ENCODE data around the gene CRYGN.

The CRYGN gene

DNA sequence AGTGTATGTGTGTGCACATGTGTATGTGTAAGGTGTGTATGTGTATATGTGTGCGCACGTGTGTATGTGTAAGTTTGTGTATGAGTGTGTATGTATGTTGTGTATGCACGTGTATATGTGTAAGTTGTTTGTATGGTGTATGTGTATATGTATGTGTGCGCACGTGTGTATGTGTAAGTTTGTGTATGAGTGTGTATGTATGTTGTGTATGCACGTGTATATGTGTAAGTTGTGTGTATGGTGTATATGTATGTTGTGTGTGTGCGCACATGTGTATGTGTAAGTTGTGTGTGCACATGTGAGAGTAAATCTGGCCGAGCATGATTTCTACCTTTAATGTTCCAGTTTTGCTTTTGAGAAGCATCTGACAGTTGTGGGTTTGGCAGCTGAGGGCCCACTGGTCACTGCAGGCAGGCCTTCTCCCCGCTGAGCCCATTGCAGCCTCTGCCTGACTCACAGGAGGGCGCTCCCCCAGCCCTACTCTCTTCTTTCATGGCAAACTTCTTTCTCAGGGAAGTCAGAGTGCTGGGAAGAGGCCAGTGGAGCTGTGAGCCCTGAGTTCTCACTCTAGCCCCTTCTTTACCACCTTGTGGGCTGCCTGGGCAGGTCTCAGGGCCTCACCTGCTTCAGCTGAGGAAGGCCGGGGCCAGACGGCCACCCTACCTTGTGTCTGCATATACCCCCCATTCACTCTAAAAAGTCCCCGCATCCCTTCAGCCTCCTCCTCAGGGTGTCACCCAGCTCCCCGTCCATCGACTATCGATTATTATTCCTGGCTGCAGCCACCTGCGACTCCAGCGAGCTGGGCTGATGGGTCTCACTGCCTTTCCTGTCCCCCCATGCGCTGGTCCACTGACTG lies 41.3 kb downstream of the CRYGN start:
- Histone ChIP-seq H2AFZ (ENCODE audit: low read length) (no peak overlapping the region), H4K20me1 (ENCODE audit: insufficient read depth, low read length) (no peaks in the 10 kb centered on the region), H3K9me2 (replicated peaks; ENCODE audit: insufficient read depth, low read length) (no peaks in the 10 kb centered on the region), H3K9ac (ENCODE audit: low read length) (no peak overlapping the region), H3K9me3 (replicated peaks; ENCODE audit: insufficient read depth, low read length) (no peaks in the 10 kb centered on the region), H3K79me2 (ENCODE audit: low read length) (no peaks in the 10 kb centered on the region), H3K36me3 (replicated peaks; ENCODE audit: insufficient read depth, low read length) (no peaks in the 10 kb centered on the region), H3K4me1 (ENCODE audit: low read length) (0 out of 2 replicates have a peak, but pooled peaks cover 2% of the 10 kb centered on the region), H3F3A (ENCODE audit: insufficient read depth, low read length) (no peaks in the 10 kb centered on the region), H3K27ac (ENCODE audit: low read length) (no peak overlapping the region), H3K27me3 (replicated peaks; ENCODE audit: insufficient read depth, low read length) (peaks cover 44% of the 10 kb centered on the region), H3K4me2 (ENCODE audit: low read depth, low read length) (no peak overlapping the region), H3K4me3 (ENCODE audit: low read length) (no peak overlapping the region)
- TF ChIP-seq EZH2 (optimal IDR thresholded peaks at IDR 0.05; ENCODE audit: low read depth, low read length) (no peak), EZH2phosphoT487 (IDR thresholded peaks at IDR 0.05; ENCODE audit: low read length) (no peak)
- TF ChIP-seq, protein P1, sequence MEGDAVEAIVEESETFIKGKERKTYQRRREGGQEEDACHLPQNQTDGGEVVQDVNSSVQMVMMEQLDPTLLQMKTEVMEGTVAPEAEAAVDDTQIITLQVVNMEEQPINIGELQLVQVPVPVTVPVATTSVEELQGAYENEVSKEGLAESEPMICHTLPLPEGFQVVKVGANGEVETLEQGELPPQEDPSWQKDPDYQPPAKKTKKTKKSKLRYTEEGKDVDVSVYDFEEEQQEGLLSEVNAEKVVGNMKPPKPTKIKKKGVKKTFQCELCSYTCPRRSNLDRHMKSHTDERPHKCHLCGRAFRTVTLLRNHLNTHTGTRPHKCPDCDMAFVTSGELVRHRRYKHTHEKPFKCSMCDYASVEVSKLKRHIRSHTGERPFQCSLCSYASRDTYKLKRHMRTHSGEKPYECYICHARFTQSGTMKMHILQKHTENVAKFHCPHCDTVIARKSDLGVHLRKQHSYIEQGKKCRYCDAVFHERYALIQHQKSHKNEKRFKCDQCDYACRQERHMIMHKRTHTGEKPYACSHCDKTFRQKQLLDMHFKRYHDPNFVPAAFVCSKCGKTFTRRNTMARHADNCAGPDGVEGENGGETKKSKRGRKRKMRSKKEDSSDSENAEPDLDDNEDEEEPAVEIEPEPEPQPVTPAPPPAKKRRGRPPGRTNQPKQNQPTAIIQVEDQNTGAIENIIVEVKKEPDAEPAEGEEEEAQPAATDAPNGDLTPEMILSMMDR (IDR thresholded peaks at IDR 0.05; ENCODE audit: low read length) = no peak
- DNase-seq = no peak

DNA sequence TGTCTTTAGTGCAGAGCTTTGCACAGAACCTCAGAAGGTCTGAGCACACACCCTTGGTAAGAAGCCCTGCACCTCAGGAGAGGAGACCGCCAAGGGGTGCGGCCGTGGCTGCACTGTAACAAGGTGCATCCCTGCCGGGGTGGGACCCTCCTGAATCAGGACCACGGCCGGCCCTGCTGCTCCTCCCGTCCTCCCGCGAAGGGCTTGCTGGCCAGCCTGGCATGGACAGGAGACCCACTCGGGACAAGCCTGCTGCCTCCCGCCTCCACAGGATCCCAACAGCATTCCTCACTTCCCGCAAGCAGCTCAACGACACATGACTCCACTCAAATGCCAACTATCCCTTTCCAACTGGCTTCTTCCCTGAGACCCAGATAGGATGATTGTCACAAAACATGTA lies 42.9 kb downstream of the CRYGN start:
- H3K4me2 ChIP-seq (ENCODE audit: low read depth, low read length) = no peak overlapping the region
- no peak for TF ChIP-seq EZH2phosphoT487 (IDR thresholded peaks at IDR 0.05; ENCODE audit: low read length)
- TF ChIP-seq EZH2 (optimal IDR thresholded peaks at IDR 0.05; ENCODE audit: low read depth, low read length) = no peak
- TF ChIP-seq, protein P1 (IDR thresholded peaks at IDR 0.05; ENCODE audit: low read length) = no peak

DNA sequence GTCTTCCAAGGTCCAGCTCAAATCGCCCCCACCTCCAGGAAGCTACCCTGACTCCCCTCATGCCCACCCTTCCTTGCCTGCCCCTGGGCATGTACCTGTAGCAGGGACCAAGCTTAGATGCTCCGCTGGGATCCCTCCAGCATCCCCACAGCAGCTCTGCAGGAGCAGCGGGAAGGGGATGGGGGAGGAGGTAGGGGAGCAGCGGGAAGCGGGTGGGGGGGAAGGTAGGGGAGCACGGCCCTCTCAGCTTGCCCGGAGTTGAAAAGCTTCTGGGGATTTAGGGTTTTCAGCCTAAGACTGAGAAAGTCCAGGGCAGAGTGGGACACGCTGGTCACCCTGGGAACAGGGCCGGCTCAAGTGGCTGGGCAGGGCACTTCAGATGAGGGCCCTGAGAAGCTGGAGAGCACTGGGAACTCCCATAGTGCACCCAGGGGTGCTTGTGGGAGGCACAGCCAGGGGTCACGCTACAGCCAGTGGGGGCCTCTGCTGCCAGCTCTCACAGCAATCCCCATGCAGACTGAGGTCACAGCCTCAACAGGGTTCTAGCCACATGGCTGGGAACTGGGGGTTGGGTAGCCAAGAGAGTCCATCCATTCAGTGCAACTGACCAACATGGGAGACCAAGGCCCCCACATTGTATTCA lies 43.5 kb downstream of the CRYGN start:
- no peaks in the 10 kb centered on the region for H3F3A ChIP-seq (ENCODE audit: insufficient read depth, low read length)
- H3K27ac ChIP-seq (ENCODE audit: low read length) = no peak overlapping the region
- H3K4me1 ChIP-seq (ENCODE audit: low read length) = 0 out of 2 replicates have a peak, but pooled peaks cover 2% of the 10 kb centered on the region
- H3K36me3 ChIP-seq (replicated peaks; ENCODE audit: insufficient read depth, low read length) = no peaks in the 10 kb centered on the region
- H3K4me3 ChIP-seq (ENCODE audit: low read length) = no peak overlapping the region
- no peaks in the 10 kb centered on the region for H4K20me1 ChIP-seq (ENCODE audit: insufficient read depth, low read length)
- no peak for TF ChIP-seq EZH2phosphoT487 (IDR thresholded peaks at IDR 0.05; ENCODE audit: low read length)
- no peaks in the 10 kb centered on the region for H3K9me2 ChIP-seq (replicated peaks; ENCODE audit: insufficient read depth, low read length)
- no peak overlapping the region for H3K9ac ChIP-seq (ENCODE audit: low read length)
- no peak overlapping the region for H3K4me2 ChIP-seq (ENCODE audit: low read depth, low read length)
- peaks cover 65% of the 10 kb centered on the region for H3K27me3 ChIP-seq (replicated peaks; ENCODE audit: insufficient read depth, low read length)
- H3K9me3 ChIP-seq (replicated peaks; ENCODE audit: insufficient read depth, low read length) = no peaks in the 10 kb centered on the region
- no peak for DNase-seq
- H3K79me2 ChIP-seq (ENCODE audit: low read length) = no peaks in the 10 kb centered on the region
- no peak overlapping the region for H2AFZ ChIP-seq (ENCODE audit: low read length)

More for the DNA sequence above, 42.9 kb downstream of the CRYGN start:
- Histone ChIP-seq H3F3A (ENCODE audit: insufficient read depth, low read length) (no peaks in the 10 kb centered on the region), H3K79me2 (ENCODE audit: low read length) (no peaks in the 10 kb centered on the region), H3K36me3 (replicated peaks; ENCODE audit: insufficient read depth, low read length) (no peaks in the 10 kb centered on the region), H3K27ac (ENCODE audit: low read length) (no peak overlapping the region), H3K9me2 (replicated peaks; ENCODE audit: insufficient read depth, low read length) (no peaks in the 10 kb centered on the region), H3K4me1 (ENCODE audit: low read length) (0 out of 2 replicates have a peak, but pooled peaks cover 2% of the 10 kb centered on the region), H3K9me3 (replicated peaks; ENCODE audit: insufficient read depth, low read length) (no peaks in the 10 kb centered on the region), H2AFZ (ENCODE audit: low read length) (no peak overlapping the region), H3K9ac (ENCODE audit: low read length) (no peak overlapping the region), H3K27me3 (replicated peaks; ENCODE audit: insufficient read depth, low read length) (peaks cover 59% of the 10 kb centered on the region), H4K20me1 (ENCODE audit: insufficient read depth, low read length) (no peaks in the 10 kb centered on the region), H3K4me3 (ENCODE audit: low read length) (no peak overlapping the region)
- DNase-seq = no peak

All from MM.1S (cell line).